ENCODE measurements around the gene GRIK1. TPM values are rescaled to one million over a fixed set of nuclear protein-coding genes. Genes with fewer than 3 reads are reported as not detected.
"Not testable (repeated sequence)": the region's sequence is repeated elsewhere in the genome, so short reads cannot be mapped to it uniquely, and the experiment has no call there.

Gene GRIK1
- 0.23 TPM for polyA plus RNA-seq (2013, experiment 1 of 2; ENCODE audit: insufficient read length)
- polyA plus RNA-seq (2013, experiment 2 of 2; ENCODE audit: insufficient read length), result 0.28 TPM

DNA sequence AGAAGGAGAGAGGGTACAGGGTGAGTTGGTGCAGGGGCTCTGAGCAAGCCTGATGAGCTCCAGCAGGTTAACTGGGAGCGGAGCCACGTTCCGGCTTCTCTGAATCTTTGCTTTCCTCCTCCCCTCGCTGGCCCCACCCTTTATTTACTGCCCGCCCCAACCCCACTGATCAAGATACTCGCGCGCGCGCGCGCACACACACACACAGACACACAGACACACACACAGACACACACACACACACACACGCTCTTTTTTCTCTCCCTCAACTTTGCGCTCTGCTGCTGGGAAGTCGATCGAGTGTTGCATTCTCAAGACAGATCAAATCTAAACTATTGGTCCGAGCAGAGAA lies at the start of gene GRIK1:
GRIK1 (minus strand) TSS at position 73 of the 352 bp plus-strand sequence.
- peak; percentile 5 for DNase-seq

GRCh38 chr21:29987762-29988161 lies 48.0 kb upstream of the GRIK1 start:
- no peak for DNase-seq

DNA sequence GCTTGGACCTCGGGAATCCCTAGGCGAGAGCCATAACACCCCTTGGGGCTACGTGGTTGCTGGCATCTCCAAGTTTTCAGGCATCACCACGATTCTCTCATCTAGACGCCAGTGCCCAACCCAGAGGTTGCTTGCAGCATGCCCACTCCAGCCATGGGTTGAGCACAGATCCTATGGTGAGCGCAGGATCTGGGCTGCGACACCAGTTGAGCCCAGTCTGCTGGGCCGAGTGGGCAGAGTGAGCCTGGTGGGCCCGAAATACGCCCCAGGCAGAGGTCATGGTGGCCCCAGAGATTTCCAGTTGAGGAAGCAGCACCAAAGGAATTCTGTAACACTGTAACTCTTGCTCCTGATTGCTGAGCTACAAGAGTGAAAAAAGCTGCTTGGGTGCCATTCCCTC lies 46.1 kb upstream of the GRIK1 start:
- DNase-seq, result no peak

- DNase-seq, result no peak
Measured at GRCh38 chr21:29979043-29979442, 39.2 kb upstream of the GRIK1 start.

DNA sequence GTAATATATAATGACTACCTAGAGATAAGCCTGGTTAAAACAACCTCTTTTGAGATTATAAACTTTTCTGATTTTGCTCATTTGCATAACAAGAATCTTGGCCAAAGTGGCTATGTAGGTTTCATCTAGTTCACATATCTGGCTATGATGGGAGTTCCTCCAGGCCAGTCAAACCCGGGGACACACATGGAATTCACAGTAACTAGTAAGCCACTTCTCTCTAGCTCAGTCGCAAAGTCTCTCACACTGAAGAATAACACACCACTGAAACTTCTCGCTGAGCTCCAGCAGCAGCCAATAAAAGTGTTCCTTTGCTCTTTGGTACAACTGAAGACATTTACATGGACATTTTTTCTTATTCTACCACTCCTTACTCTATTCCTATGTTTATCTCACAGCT lies 36.0 kb upstream of the GRIK1 start:
- no peak for DNase-seq

- no peak for DNase-seq
Measured at GRCh38 chr21:29973258-29973657, 33.5 kb upstream of the GRIK1 start.

DNA sequence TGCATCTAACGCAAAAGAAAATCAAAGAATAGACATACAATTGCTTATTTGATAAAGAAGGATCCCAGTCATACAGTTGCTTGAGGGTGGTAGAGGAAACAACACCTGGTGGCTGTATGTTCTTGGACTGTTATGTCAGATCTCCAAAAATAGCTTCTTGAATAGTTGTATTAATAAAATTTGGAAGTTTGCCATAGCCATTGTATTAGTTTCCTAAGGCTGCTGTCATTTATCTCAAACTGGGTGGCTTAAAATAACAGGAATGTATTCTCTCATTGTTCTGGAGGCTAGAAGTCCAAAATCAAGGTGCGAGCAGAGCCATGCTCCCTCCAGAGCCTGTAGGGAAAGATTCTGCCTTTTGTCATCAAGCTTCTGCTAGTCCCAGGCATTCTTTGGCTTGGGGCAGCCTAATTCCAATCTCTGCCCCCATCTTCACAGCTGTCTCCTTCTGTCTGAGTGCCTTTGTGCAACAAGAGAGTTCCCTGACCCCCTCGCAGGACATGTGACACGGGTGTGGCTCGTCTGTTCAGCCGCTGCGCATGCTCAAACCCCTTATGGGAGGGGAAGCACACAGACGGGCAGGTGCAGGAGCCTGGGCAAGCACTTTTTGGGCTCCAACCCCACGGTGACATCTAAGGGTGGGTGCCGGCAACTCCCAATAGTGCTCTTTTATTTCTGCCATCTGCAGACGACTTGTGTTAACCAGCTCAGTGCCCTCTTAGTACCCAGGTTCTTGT lies 21.7 kb upstream of the GRIK1 start:
- DNase-seq, result no peak

DNA sequence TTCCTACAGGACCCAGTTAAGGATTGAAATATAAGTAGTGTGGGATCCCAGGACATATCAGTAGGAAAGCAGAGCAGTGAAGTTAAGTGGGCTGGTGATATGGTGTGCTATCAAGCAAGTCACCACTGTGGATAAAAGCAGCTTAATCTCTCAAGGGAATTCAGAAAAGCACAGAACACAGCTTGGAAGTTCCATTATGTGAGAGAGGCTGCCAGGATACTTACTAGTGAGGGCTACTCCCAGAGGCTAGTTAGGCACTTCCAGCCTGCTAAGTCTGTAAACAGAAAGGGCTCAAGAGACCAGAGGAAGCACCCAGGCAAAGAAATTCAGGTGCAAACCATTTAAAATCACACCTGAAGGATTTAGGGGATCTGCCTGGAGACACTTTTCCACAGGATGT lies 18.8 kb upstream of the GRIK1 start:
- DNase-seq, result no peak

DNA sequence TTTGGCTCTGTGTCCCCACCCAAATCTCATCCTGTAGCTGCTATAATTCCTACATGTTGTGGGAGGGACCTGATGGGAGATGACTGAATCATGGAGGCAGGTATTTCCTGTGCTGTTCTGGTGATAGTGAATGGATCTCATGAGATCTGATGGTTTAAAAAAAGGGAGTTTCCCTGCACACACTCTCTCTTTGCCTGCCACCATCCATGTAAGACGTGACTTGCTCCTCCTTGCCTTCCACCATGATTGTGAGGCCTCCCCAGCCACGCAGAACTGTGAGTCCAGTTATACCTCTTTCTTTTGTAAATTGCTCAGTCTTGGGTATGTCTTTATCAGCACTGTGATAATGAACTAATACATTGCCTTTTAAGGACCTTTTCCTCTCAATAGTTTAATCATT lies 18.2 kb upstream of the GRIK1 start:
- DNase-seq, result not testable (repeated sequence)

- DNase-seq, result no peak
Measured at GRCh38 chr21:29953690-29954089, 13.9 kb upstream of the GRIK1 start.

- DNase-seq, result no peak
Measured at GRCh38 chr21:29953072-29953471, 13.3 kb upstream of the GRIK1 start.

GRCh38 chr21:29951911-29952310 lies 12.1 kb upstream of the GRIK1 start:
- no peak for DNase-seq

- DNase-seq, result no peak
Measured at GRCh38 chr21:29949991-29950390, 10.2 kb upstream of the GRIK1 start.

DNA sequence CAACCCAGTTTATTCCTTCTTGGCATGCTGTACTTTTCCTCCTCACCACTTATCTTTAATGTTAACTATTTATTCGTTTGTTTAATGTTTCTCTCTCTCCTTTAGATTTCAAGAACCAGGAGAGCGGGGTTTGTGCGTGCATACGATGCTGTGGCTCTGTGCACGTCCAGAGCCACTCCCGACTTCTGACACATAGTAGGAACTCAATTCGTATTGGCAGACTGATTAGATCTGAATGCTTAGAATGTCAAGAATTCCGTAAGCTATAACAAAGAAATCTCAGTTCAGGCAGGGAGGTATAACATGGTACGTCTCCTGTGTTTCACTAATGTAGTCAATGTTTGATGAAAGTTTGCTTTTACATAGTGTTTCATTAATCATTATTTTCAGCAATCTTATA lies 7.3 kb upstream of the GRIK1 start:
- no peak for DNase-seq

DNA sequence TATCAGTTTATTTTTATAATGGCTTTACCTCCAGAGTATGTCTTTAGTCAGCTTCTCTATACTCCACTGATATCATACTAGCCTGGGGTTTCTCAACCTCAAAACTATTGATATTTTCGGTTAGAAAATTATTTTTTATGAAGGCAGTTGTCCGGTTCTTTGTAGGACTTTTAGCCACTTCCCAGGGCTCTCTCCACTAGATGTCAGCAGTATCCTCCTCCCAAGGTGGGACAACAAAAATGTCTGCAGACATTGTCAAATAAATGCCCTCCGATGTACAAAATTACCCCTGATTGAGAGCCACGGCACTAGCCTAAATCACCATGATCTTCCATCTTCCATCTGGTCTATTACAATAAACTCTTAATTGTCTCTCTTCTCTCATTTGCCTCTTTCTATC lies 4.1 kb upstream of the GRIK1 start:
- DNase-seq, result no peak

- no peak for DNase-seq
Measured at GRCh38 chr21:29942034-29942433, 2.2 kb upstream of the GRIK1 start.

DNA sequence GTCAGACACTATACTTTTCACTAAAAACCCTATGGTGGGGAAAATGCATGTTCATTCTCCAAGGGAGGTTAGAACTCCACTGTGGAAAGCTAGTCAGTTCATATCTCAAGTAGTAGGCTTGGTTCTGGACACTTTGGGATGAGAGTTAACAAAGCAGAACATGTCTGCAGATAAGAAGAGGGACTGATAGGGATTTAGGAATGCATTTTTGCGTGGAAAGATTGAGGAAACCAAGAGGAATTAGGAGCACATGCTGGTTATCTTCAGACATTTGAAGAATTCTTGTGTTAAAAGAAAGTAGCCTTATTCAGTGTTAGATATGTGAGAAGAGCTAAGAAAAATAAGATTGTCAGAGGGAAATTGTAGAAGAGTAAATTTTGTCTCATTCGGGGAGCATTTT lies 1.2 kb upstream of the GRIK1 start:
- DNase-seq, result no peak

DNA sequence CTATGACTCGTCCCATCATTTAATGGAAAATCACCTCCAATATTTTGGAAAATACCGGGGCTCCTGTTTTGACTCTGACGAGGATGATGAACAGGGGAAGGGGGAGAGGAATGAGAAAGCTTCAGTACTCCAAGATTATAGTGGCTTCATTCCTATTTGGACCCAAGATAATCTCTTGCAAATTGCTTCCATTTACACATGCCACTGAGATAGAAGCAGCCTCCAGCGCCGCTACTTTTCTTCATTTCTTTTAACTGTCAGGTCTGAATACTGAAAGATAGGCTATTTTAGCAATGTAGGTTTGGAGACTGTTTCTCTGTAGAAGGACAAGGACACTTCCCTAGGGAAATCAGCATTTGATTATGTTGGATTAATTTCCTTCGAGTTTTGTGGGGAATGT lies 565 bp upstream of the GRIK1 start:
- no peak for DNase-seq

DNA sequence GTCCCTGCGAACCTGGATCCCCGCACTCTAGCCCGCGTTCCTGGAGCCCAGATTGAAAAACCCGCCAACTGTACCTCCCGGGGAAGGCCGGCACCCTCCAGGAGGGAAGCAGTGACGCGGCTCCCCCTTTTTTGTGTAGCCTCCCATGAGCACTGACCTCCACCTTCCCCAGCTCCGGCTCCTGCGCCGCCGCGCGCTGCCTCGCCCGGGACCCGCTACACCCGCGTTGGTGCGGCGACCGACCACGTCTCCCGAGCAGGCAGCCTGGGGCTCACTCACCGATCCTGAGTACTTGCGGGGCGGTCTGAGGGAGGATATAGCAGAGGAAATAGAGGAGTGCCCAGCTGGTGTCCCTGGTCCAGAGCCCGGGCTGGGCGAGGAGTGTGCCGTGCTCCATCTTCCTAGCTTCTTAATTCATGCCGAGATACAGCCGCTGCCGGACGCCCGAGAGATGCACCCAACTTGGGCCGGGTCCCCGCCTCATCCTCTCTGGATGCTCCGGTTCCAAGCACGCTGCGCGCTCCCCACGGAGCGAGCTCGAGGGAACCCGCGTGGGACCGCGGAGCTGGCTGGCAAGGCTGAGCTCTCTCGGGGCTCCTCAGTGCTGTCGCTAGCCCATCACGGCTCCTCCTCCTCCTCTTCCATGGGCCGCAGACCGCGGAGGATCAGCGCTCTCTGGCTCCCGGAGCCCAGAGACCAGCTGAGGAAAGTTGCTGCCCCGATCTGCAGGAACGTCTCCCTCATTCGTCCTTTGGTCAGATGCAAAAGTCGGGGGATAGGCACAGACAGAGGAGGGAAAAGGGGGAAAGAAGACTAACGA lies 482 bp downstream of the GRIK1 start:
- peak; percentile 15 for DNase-seq

- DNase-seq, result no peak
Measured at GRCh38 chr21:29938776-29939103, 1.1 kb downstream of the GRIK1 start.

DNA sequence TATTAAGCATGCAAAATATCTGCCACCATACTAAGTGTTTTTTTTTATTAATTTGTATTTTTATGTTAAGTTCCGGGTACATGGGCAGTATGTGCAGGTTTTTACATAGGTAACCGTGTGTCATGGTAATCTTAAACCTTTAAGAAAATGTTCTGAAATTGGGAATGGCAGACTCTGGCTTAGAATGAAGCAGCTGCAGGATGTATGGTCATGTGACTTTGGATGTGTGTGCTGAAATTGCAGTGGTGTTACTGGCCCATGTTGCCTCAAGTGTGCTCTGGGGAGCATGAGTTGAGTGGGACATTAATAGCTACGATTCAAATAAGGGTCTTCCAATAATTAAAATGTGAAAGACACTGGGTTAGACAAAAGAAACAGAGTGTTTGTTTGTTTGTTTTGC lies 6.7 kb downstream of the GRIK1 start:
- DNase-seq, result no peak

DNA sequence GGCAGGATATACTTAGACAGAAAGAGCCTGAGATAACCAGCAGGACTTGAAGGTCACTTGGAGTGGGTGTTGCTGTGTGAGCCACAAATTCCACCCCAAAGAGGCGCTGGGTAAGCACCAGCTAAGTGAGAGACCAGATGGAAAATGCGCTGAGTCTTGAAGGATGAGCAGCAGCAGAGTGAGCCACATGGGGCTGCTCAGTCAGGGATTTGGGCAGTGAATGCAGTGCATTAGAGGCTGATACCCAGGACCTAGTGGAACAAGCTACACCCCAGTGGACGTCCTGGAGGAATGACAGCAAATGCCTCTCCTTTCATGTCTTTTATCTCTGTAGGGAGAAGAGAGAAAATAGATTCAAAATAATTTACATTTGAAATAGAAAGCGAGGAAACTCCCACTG lies 11.3 kb downstream of the GRIK1 start:
- DNase-seq, result no peak

DNA sequence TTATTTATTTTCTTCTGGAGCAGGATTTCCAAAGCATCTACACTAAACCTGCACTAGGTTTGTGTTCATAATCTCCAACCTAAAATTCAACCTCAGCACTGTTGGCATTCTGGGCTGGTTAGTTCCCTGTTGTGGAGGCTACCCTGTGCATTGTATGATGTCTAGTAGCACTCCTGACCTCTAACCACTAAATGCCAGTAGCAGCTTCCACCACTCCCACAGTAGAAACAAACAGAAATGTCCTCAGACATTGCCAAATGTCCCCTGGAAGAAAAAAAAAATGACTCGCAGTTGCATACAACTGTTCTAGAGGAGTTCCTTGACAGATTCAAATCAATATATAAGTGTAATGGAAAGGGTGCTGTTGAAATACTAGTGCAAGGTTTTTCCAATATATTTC lies 18.9 kb downstream of the GRIK1 start:
- DNase-seq, result no peak

DNA sequence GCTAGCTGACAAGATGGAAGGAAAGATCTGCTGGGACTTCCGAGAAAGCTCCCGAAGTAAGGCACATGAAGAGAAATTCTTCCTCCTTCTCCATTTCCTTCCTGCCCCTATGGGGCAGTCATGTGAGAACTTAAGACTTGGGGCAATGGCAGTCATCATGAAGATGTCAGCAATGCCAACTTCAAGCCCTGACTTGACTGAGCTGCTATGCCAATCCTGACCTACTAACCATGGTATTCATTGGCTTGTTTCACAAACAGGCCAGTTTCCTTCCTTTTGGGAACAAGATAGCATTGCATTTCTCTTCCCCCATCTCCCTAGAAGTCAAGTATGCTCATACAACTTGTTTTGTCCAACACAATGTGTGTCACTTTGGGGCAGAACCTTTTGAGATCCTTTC lies 25.5 kb downstream of the GRIK1 start:
- DNase-seq, result no peak
